ENCODE results near the gene TMEM237.

DNA sequence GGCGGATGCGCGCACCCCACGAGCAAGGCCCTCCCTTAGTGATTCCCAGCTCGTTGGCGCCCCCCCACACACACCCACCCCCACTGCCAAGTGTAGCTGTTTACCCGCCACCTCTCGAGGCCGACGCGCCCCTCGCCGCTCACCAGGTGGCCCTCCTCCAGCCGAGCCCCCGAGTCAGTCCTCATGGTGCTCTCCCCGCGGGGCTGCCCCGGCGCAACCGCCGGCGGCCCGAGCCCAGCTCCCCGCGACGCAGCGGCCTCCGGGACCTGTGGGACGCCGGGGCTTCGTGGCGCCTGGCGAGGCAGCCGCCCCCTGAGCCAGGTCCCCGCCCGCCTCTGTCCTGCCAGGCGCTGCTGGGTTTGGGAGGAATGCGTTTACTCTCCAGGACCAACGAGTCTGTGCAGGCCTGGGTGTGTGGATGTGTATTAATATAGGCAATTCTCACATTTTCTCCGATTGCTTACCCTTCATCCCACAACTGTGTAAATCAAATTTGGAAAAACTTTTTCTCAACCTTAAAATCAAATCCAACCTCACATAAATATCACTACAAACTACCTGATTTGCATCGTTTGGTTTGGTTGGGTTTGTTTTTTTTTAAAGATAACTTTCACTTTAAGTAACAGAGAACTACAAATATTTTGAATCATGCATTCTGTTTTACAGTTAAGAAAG lies at the start of gene TMEM237:
- no peak for TF ChIP-seq POLR2A (IDR thresholded peaks at IDR 0.05)
- TF ChIP-seq, protein P1, sequence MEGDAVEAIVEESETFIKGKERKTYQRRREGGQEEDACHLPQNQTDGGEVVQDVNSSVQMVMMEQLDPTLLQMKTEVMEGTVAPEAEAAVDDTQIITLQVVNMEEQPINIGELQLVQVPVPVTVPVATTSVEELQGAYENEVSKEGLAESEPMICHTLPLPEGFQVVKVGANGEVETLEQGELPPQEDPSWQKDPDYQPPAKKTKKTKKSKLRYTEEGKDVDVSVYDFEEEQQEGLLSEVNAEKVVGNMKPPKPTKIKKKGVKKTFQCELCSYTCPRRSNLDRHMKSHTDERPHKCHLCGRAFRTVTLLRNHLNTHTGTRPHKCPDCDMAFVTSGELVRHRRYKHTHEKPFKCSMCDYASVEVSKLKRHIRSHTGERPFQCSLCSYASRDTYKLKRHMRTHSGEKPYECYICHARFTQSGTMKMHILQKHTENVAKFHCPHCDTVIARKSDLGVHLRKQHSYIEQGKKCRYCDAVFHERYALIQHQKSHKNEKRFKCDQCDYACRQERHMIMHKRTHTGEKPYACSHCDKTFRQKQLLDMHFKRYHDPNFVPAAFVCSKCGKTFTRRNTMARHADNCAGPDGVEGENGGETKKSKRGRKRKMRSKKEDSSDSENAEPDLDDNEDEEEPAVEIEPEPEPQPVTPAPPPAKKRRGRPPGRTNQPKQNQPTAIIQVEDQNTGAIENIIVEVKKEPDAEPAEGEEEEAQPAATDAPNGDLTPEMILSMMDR (IDR thresholded peaks at IDR 0.05) = no peak

All from right lobe of liver (tissue), 4 donors.